Measurements from ENCODE around the gene CST6. TPM values are rescaled to one million over a fixed set of nuclear protein-coding genes. Genes with fewer than 3 reads are reported as not detected.

The CST6 gene
- total RNA-seq, 1 donor from 2014 or later = not detected

DNA sequence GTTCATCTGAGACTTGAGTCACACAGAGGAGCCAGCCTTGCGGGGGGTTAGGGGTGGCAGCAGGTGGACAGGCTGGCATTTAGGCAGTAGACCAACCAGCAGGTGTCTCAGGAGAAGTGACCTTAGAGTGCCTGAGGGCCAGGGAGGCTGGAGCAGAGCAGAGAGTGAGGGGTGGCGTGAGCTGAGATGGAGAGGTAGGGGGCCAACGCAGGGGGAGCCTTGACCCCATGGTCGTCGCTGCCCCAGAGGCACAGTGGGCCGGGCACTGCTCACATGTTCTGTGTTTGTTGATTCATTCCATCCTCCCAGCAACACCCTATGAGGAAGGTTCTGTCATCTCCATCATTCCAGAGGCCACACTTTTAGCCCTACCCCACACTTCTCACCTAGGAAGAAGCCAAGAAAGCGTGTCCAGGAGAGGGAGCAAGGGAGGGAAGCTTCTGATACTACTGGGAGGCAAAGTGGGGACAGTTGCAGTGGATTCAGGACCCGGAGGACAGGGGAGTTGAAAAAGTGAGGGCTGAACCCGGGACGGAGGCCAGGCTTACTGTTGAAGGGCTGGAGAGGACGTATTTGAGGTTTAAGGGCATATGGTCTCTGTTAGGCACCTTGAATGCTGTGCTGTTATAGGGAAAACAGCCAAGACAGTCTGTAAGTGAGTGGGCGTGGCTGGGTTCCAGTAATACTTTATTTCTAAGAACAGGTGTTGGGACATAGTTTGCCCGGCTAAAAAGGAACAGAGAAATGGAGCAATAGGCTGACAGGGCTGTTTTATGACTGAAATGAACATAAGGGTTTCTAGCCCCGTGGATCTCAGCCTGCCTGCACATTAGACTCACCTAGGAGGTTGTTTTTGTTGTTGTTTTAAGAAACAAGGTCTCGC is 43.0 kb upstream of the CST6 start:
- no peak overlapping the region for H3K4me3 Mint-ChIP-seq (ENCODE audit: unreplicated experiment)
- H3K27ac Mint-ChIP-seq (ENCODE audit: unreplicated experiment) = no peak overlapping the region
- DNase-seq (ENCODE audit: low spot score) = no peak
- peaks cover 3% of the 10 kb centered on the region for H3K4me1 Mint-ChIP-seq (ENCODE audit: low read depth)
- H3K36me3 Mint-ChIP-seq (ENCODE audit: low read depth) = peaks cover 39% of the 10 kb centered on the region
- no peaks in the 10 kb centered on the region for H3K27me3 Mint-ChIP-seq (ENCODE audit: low read depth)
- no peaks in the 10 kb centered on the region for H3K9me3 Mint-ChIP-seq (ENCODE audit: low read depth)
- TF ChIP-seq, protein P1, sequence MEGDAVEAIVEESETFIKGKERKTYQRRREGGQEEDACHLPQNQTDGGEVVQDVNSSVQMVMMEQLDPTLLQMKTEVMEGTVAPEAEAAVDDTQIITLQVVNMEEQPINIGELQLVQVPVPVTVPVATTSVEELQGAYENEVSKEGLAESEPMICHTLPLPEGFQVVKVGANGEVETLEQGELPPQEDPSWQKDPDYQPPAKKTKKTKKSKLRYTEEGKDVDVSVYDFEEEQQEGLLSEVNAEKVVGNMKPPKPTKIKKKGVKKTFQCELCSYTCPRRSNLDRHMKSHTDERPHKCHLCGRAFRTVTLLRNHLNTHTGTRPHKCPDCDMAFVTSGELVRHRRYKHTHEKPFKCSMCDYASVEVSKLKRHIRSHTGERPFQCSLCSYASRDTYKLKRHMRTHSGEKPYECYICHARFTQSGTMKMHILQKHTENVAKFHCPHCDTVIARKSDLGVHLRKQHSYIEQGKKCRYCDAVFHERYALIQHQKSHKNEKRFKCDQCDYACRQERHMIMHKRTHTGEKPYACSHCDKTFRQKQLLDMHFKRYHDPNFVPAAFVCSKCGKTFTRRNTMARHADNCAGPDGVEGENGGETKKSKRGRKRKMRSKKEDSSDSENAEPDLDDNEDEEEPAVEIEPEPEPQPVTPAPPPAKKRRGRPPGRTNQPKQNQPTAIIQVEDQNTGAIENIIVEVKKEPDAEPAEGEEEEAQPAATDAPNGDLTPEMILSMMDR (IDR thresholded peaks at IDR 0.05) = no peak

DNA sequence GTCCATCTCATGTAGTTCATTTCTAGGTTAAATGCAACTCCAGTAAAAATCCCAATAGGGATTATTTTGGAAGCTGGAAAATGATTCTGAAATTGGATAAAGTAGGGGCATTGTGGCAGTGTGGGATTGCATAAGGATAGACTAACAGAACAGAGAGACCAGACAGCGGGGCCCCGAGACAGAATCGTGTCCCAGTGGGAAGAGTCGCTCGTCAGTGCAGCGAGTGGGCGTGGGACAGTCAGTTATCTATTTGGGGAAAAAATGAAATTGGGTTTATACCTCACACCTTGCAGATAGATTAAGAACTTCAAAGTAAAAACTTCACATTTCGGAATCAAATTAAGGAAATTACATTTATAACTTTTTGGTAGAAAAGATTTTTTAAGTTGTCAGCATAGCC is 39.7 kb upstream of the CST6 start:
- H3K9me3 Mint-ChIP-seq (ENCODE audit: low read depth) = no peaks in the 10 kb centered on the region
- DNase-seq (ENCODE audit: low spot score) = no peak
- H3K36me3 Mint-ChIP-seq (ENCODE audit: low read depth) = peaks cover 29% of the 10 kb centered on the region
- no peak overlapping the region for H3K4me3 Mint-ChIP-seq (ENCODE audit: unreplicated experiment)
- H3K27ac Mint-ChIP-seq (ENCODE audit: unreplicated experiment) = no peak overlapping the region
- H3K27me3 Mint-ChIP-seq (ENCODE audit: low read depth) = no peaks in the 10 kb centered on the region
- TF ChIP-seq, protein P1 (IDR thresholded peaks at IDR 0.05) = no peak
- H3K4me1 Mint-ChIP-seq (ENCODE audit: low read depth) = no peaks in the 10 kb centered on the region

DNA sequence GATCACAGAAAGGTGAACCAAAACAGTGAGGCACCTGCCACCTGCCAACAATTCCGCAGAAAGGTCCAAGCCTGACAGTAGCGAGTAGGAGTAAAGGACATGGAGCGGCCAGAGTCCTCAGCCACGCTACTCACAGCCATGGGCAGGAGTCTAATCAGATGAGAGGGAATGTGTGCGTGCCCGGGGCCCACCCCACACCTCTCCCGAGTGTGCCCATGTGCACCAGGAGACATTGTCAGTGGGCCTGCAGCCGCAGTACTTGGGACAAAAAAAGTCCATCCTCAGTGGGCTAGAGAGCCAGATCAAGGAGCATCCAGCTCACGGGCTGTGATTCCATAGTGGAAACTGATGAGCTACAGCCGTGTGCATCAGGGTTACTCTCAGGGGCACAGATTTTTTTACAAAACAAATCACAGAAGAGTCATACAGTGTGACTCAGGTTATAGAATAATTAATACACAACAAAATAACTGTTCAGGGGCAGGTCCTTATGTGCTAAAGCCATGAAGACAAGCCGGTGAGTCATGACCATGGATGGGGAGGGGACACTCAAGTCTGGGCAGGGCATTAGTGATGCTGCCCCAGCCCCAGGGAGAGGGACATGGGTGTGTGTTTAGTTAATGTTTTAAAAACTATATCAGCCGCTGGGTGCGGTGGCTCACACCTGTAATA is 38.2 kb upstream of the CST6 start:
- no peaks in the 10 kb centered on the region for H3K9me3 Mint-ChIP-seq (ENCODE audit: low read depth)
- no peak for DNase-seq (ENCODE audit: low spot score)
- H3K4me1 Mint-ChIP-seq (ENCODE audit: low read depth) = no peaks in the 10 kb centered on the region
- no peak overlapping the region for H3K4me3 Mint-ChIP-seq (ENCODE audit: unreplicated experiment)
- TF ChIP-seq, protein P1 (IDR thresholded peaks at IDR 0.05) = no peak
- H3K27ac Mint-ChIP-seq (ENCODE audit: unreplicated experiment) = no peak overlapping the region
- peaks cover 23% of the 10 kb centered on the region for H3K36me3 Mint-ChIP-seq (ENCODE audit: low read depth)
- H3K27me3 Mint-ChIP-seq (ENCODE audit: low read depth) = no peaks in the 10 kb centered on the region

DNA sequence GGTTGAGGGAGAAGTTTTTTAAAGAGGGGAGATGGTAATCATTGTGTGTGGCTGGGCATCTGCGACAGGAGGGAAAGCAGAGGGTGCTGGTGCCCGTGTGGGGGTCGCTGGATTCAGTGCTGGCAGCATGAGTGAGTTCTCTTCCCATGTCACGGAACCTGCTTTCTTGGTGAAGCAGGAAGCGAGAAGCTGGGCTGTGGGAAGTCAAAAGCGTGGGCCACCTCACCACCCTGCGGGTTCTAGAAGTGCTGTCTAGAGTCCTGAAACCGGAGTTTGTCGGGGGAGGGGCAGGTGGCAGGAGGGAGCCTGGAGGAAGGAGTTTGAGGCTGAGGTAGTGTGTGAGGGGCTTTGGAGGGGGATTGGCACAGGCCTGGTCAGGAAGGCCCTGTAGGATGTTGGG is 36.0 kb upstream of the CST6 start:
- H3K36me3 Mint-ChIP-seq (ENCODE audit: low read depth) = peaks cover 19% of the 10 kb centered on the region
- TF ChIP-seq, protein P1 (IDR thresholded peaks at IDR 0.05) = no peak
- H3K4me1 Mint-ChIP-seq (ENCODE audit: low read depth) = no peaks in the 10 kb centered on the region
- no peaks in the 10 kb centered on the region for H3K27me3 Mint-ChIP-seq (ENCODE audit: low read depth)
- H3K9me3 Mint-ChIP-seq (ENCODE audit: low read depth) = no peaks in the 10 kb centered on the region
- H3K4me3 Mint-ChIP-seq (ENCODE audit: unreplicated experiment) = no peak overlapping the region
- no peak overlapping the region for H3K27ac Mint-ChIP-seq (ENCODE audit: unreplicated experiment)
- DNase-seq (ENCODE audit: low spot score) = peak; percentile 57
